ENCODE results near the gene KIRREL3.

KIRREL3 gene

GRCh38 chr11:126765196-126765595 lies 235.4 kb downstream of the KIRREL3 start:
- TF ChIP-seq, protein P1, sequence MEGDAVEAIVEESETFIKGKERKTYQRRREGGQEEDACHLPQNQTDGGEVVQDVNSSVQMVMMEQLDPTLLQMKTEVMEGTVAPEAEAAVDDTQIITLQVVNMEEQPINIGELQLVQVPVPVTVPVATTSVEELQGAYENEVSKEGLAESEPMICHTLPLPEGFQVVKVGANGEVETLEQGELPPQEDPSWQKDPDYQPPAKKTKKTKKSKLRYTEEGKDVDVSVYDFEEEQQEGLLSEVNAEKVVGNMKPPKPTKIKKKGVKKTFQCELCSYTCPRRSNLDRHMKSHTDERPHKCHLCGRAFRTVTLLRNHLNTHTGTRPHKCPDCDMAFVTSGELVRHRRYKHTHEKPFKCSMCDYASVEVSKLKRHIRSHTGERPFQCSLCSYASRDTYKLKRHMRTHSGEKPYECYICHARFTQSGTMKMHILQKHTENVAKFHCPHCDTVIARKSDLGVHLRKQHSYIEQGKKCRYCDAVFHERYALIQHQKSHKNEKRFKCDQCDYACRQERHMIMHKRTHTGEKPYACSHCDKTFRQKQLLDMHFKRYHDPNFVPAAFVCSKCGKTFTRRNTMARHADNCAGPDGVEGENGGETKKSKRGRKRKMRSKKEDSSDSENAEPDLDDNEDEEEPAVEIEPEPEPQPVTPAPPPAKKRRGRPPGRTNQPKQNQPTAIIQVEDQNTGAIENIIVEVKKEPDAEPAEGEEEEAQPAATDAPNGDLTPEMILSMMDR (conservative IDR thresholded peaks at IDR 0.05; ENCODE audit: low read length) = no peak
- no peak overlapping the region for H3K4me3 ChIP-seq (ENCODE audit: low read length)

DNA sequence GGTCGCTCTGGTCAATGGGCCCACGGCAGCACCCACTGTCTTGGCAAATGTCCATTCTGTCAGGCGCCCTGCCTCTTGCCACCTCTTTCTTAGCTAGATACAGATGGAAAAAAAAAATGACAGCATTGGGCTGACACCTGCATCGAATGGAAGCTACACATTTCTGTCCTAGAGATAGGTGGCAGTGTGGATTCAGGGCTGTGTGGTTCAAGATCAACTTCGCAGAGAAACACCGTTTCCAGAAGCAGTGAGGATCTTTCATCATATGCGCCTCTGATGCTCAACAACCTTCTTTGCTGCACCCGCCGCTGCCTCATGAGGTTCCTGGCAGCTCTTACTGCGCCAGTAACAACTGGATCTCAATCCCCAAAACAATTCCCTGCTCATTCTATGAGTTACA lies 236.3 kb downstream of the KIRREL3 start:
- TF ChIP-seq, protein P1 (conservative IDR thresholded peaks at IDR 0.05; ENCODE audit: low read length) = peak; percentile 26
- peak; percentile 29 for DNase-seq (ENCODE audit: low read depth)
- no peak overlapping the region for H3K4me3 ChIP-seq (ENCODE audit: low read length)

More at GRCh38 chr11:126765196-126765595, 235.4 kb downstream of the KIRREL3 start:
- DNase-seq (ENCODE audit: low read depth) = no peak

GRCh38 chr11:126756855-126757254 lies 243.7 kb downstream of the KIRREL3 start:
- H3K4me3 ChIP-seq (ENCODE audit: low read length) = no peak overlapping the region
- no peak for DNase-seq (ENCODE audit: low read depth)
- TF ChIP-seq, protein P1 (conservative IDR thresholded peaks at IDR 0.05; ENCODE audit: low read length) = no peak

- H3K4me3 ChIP-seq (ENCODE audit: low read length) = no peak overlapping the region
- peak; percentile 14 for DNase-seq (ENCODE audit: low read depth)
- TF ChIP-seq, protein P1 (conservative IDR thresholded peaks at IDR 0.05; ENCODE audit: low read length) = no peak
These were observed 244.1 kb downstream of the KIRREL3 start for GRCh38 chr11:126756421-126756820.

GRCh38 chr11:126755526-126755925 lies 245.0 kb downstream of the KIRREL3 start:
- no peak overlapping the region for H3K4me3 ChIP-seq (ENCODE audit: low read length)
- DNase-seq (ENCODE audit: low read depth) = no peak
- TF ChIP-seq, protein P1 (conservative IDR thresholded peaks at IDR 0.05; ENCODE audit: low read length) = no peak

DNA sequence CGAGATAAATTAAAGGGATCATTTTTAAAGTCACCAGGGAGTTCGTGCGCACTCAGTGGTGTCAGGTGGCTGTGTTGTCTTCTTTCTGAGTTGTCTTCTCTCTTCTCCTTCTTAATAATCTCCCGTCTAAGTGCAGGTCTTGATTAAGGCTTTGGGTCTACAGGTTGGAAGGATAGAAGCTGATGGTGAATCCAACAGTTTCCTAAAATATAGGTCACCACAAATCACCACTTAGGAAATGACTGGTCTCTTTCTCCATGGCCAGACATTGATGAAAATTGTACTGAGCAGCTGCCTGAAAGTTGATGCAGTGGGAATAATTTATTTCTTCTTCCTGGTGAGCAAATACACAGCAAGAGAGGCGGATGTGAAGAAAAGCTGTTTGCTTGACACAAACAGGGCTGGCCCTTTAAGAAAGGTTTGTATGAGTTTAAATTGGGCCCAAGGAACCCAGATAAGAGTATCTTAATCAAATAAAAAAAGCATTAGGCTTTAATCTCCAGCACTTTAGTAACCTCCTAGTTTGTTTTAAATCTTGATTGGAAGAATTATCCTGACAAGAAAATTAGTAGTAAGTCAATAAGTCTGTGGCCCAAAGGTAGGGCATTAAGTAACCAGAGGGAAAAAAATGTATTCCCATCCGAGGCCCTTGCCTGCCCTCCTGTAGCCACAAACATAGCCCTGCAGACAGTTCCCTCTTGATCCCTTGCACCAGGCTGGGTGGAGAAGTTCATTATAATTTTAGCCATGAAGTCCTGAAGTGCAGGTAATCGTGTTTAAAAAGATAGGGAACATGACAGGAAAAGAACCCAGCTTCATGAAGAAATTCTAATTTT lies 245.8 kb downstream of the KIRREL3 start:
- H3K4me3 ChIP-seq (ENCODE audit: low read length) = no peak overlapping the region
- TF ChIP-seq, protein P1 (conservative IDR thresholded peaks at IDR 0.05; ENCODE audit: low read length) = no peak
- no peak for DNase-seq (ENCODE audit: low read depth)

DNA sequence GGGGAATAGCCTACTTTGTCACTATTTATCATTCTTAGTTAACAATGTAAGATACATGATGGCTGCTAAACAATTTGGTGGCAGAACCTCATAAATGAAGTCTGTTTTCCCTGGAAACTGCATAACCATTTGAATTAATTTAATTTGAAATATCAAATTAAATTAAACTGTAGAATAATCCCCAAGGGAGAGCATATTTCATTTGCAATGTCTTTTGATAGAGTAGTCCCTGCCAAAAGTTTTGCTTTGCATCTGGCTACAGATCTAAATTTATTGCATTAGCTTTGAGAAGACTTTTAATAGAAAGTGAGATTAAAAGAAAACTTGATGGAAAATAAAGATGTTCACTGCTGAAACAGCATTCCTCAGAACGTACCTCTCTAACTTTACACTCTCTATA lies 246.6 kb downstream of the KIRREL3 start:
- no peak for DNase-seq (ENCODE audit: low read depth)
- no peak overlapping the region for H3K4me3 ChIP-seq (ENCODE audit: low read length)
- TF ChIP-seq, protein P1 (conservative IDR thresholded peaks at IDR 0.05; ENCODE audit: low read length) = no peak

Measured in AG10803 (cell line).